Frontal cortex (tissue), 4 donors: Measurements from ENCODE around the gene SLC25A33. TPM values are rescaled to one million over a fixed set of nuclear protein-coding genes. Genes with fewer than 3 reads are reported as not detected.
"Not testable (repeated sequence)": the region's sequence is repeated elsewhere in the genome, so short reads cannot be mapped to it uniquely, and the experiment has no call there.

ENCODE experiments used
- DNase-seq, 2 donors: peaks; one replicate each; pipeline ENCODE4 v3.0.0; 2012; ENCODE audit warnings: low spot score in 2 of 2
- FAIRE-seq: peaks from 2 replicates; lab custom pipeline; 2012; peaks lifted over from hg19 to GRCh38; lab: Jason Lieb, UNC
- total RNA-seq: library from RNA; depleted of rRNA; stranded (reverse); fragments of >200 nt; gene quantifications from one replicate; pipeline ENCODE4 v1.2.3, GENCODE V29; 2014
- donor health status: control.
- donor health status: control.
- donor health status: control.

Gene SLC25A33
- total RNA-seq, 1 donor from 2014 or later: 12.2 TPM

DNA sequence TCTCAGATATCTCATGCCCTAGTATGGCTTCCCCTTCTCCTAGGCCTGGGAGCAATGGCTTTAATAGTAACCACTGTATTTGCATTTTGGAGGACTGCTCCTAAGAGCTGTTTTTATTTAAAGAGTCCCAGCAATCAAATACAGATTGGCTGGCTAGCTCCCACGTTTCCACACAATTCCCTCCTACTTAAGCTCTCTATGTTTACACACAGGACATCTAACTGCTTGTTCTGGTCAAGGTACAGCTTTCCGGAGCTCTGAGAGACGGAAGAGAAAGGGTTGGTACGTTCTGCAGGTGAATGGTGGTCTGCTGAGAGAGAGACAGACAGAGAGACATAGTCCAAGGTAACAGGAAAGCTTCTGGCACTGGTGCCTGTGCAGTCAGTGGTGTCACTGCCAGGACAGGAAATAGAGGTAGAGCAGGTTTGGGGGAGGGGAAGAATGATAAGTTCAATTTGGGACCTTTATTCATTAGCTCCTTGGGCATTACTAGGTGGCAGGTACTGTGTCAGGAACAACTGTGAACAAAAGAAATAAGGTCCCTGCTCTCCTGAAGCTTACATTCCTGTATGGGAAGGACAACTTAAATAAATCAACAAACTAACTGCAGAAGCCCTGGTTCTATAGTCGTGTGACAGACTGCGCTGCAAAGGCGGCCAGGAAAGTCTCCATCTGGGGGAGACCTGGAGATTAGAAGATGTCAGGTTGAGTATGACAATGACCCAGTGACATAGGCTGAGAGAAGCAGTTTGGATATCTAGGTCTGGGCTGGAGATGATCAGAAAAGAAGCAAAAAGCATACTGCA, 1.2 kb upstream of the SLC25A33 start:
- DNase-seq (no peak), FAIRE-seq (no peak)

DNA sequence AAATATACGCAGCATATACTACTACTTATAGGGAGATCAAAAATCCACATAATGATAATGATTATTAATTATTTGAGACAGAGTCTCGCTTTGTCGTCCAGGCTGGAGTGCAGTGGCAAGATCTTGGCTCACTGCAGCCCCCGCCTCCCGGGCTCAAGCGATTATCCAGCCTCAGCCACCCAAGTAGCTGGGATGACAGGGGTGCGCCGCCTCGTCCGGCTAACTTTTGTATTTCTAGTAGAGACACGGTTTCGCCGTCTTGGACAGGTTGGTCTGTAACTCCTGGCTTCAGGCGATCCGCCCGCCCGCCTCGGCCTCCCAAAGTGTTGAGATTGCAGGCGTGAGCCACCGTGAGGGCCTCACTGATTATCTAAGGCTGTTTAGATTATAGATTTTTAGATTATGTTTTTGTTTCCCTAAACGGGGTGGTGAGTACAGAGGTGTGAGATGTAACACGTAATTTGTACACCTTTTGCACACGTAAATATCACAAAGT, 548 bp upstream of the SLC25A33 start:
- FAIRE-seq (no peak), DNase-seq (no peak)

DNA sequence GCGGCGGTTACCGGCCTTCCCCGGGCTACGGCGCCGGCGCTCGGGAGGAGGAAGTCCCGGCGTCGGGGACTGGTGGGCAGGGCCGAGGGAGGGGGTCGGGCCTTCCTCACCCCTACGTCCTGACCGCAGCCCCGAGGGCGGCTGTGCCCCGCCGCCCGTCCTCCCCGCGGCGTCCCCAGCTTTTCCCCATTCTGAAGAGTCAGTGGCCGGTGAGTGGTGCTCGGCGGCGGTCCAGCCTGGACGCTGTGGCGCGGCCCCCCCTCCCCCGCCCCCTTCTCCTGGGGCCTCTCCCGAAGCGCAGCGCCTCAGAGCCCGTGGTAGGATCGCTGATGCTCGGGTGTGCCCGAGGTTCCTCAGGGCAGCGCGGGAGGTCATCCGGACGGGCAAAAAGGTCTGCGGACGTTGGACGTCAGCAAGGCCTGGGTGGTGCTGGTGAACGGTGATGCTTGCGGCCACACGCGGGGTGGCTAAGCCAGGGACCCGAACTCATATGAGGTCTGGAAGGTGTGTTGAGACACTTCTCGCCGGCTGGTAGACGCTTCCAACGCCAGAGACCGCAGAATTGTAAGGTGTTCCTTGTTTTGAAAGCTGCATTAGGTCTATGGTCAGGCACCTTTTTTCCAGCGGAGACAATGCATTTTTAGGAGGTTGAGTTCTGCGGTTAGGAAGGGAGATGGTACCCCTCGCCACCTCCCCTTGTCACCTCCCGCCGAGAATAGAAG, 725 bp downstream of the SLC25A33 start:
- no peak for FAIRE-seq

DNA sequence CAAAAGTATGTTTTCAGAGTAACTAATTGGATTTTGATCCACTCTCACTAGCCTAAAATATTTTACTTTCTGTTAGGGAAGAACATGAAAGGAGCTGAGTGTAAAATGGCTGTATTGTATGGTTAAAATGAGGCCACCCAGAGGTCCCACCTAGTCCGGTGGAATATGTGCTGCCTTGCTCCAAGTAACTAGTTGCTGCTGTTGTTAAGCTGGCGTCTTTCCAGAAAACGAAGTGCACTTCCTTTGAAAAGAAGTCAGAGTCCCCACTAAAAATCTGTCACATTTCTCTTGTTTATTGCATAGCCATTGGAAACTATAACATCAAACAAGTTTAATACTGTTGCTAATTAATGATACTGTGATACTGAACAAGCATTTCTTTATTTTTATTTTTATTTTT, 3.2 kb downstream of the SLC25A33 start:
- FAIRE-seq (no peak), DNase-seq (no peak)

More for the DNA sequence above, 725 bp downstream of the SLC25A33 start:
- DNase-seq: peak; percentile 63 to 70

DNA sequence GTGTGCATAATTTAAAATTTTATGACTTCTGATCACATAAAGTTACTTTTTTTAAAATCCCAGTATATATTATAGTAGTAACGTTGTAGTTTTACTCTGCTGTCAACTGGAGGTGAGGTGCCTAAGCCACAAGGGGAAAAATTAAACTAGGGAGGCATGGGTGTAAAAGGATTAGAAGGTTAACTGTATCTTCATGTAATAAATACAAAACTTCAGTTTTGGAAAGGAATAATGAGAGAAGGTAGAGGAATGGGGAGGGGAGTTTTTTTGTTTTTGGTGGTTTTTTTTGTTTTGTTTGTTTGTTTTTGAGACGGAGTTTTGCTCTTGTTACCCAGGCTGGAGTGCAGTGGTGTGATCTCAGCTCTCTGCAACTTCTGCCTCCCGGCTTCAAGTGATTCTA, 5.7 kb downstream of the SLC25A33 start:
- DNase-seq: no peak
- FAIRE-seq: no peak

DNA sequence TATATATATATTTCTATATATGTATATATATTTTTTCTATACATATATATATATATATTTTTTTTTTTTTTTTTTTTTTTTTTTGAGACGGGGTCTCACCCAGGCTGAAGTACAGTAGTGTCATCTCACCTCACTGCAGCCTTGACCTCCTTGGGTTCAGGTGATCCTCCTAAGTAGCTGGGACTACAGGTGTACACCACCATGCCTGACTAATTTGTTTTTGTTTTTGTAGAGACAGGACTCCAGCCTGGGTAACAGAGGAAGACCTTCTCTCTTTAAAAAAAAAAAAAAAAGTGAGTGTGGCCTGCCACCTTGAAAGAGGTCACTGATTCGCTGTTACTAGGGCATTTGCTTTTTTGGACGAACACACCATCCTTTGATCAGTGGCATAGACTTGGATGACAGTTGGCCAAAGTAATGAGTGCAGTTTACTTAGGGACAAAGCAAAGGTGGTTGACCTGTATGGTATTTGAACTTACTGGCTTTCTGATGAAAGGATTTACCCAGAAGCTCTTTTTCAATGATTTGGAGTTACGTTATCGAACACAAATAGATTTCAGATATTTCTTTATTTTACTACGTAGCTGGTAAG, 10.8 kb downstream of the SLC25A33 start:
- DNase-seq: no peak
- no peak for FAIRE-seq

DNA sequence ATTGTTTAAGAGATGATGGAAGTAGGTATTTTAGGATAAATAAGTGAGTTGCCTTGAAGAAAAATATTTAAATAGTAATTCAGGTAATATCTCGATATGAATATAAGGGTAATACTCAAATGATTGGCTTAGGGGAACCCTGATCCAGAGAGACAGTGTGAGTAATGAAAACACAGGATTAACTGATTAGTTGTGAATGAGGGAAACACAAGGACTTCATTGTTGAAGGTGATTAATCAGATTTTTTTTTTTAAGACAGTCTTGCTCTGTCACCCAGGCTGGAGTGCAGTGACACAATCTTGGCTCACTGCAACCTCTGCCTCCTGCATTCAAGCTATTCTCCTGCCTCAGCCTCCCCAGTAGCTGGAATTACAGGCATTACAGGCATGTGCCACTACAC, 12.7 kb downstream of the SLC25A33 start:
- DNase-seq (no peak), FAIRE-seq (no peak)

DNA sequence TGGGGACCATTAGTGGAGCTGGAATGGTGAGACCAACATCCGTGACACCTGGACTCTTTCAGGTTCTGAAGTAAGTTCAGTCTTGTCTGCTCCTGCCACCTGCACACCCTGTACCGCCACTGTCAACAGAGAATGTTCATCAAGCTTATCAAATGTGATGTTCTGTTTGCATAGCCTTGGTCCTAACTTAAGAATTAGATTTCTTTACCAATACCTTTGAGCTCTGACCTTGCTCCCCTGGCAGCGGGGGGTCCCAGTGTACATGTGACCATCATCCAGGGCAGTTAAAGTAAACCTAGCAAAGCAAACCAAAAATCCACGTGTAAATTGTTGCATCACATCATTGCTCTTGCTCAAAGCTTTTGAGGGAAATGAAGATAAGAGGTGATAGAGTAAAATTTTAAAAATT, 14.5 kb downstream of the SLC25A33 start:
- DNase-seq (no peak), FAIRE-seq (no peak)

DNA sequence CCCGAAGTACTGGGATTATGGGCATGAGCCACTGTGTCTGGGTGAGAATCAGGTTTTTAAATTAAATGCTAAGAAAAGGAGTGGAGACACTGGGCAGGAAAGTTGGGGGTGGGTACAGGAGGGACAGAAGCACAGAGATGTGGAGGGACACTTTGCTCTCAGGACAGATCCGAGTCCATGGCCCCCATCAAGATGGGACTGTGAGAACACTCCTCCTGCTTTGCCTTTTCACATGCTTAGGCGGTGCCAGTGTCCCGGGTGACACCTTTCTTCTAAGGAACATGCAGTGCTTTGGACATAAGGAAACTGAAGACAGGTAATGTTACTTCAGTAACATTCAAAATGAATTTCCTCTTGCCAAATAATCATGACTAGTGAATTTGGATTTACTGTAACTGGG, 16.7 kb downstream of the SLC25A33 start:
- FAIRE-seq: no peak
- DNase-seq: no peak

DNA sequence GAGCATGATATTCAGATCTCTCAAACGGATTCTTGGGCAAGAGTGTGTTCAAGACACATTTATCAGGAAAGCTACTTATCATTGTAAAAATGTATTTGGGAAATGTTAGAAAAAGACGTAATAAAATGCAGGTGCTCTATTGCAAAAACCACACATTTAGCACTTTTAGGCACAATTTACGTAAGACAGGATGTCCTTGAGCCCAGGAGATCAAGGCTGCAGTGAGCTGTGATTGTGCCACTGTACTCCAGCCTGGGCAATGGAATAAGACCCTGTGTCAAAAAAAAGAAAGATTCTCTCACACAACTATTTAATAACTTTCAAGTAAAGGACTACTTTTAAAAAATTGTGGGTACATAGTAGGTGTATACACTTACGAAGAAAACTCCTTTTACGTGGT, 18.4 kb downstream of the SLC25A33 start:
- FAIRE-seq (no peak), DNase-seq (no peak)

DNA sequence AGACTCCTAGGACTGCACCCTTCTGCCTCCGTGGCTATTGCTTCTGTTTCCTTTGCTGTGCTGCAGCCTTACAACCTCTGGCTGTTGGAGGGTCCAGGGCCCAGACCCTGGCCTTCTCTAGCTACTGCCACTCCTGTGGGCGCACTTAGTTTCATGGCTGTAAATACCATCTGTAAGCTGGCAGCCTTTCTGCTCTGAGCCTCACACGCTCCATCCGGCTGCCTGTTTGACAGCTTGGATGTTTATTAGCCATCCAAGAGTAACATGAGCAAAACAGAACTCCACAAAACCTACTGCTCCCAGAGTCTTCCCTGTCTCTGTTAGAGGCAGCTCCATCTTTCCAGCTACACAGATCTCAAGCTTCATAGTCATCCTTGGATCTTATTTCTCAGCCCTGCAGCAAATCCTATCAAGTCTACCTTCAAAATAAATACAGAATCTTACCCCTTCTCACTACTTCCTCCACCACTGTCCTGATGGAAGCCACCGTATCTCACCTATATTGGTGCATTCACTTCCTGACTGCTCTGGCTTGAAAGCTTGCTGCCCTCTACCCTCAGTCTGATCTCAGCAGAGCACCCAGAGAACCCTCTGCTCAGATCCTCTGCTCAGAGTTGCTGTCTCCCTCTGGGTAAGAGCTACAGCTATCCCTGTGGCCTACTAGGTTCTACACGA, 19.1 kb downstream of the SLC25A33 start:
- no peak for FAIRE-seq
- DNase-seq: no peak

DNA sequence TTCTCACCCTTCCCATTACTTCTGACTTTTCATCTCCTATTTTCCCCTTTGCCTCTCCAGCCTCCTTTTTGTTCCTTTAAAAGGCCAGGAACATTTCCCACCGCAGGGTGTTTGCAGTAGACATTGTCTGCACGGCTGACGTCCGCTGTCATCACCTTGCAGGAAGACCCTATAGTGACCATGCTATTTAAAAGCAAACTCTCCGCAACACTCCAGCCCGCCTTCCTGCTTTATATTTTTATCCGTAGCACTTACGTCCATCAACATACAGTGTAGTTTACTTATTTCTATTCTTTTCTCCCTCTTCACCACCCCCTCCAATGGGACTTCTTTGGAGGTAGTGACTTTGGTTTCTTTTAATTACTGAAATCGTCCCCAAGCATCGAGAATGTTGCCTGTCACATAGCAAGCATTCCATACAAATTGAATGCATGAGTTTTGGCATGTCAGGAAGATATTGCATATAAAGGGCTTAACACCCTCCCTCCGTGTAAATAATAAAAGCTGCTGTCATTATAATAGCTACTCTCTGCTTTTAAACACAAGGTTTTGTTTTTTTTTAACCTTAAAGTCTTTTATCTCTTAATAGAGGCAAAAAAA, 19.8 kb downstream of the SLC25A33 start:
- FAIRE-seq: no peak
- DNase-seq: no peak

DNA sequence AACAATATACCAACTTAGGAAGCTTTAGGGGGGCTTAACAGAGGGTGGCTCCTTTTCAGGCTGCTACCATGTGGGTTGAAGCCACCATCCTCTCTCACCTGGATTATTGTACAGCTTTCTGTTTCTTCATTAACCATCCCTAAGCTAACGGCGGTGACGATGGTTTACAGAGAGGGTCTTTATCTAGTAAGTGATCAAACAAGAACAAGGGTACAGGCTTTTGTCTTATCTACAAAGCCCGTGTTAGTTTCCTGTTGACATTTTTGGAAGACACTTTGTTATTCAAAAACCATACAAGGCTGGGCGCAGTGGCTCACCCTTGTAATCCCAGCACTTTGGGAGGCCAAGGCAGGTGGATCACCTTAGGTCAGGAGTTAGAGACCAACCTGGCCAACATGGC, 20.4 kb downstream of the SLC25A33 start:
- DNase-seq: no peak
- FAIRE-seq: no peak

DNA sequence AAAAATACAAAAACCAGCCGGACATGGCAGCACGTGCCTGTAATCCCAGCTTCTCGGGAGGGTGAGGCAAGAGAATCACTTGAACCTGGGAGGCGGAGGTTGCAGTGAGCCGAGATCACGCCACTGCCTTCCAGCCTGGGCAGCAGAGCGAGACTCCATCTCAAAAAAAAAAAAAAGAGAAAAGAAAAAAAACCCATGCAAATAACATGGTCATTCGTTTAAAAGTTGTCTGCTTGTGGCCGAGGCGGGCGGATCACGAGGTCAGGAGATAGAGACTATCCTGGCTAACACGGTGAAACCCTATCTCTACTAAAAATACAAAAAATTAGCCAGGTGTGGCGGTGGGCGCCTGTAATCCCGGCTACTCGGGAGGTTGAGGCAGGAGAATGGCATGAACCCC, 20.8 kb downstream of the SLC25A33 start:
- not testable (repeated sequence) for FAIRE-seq, DNase-seq

DNA sequence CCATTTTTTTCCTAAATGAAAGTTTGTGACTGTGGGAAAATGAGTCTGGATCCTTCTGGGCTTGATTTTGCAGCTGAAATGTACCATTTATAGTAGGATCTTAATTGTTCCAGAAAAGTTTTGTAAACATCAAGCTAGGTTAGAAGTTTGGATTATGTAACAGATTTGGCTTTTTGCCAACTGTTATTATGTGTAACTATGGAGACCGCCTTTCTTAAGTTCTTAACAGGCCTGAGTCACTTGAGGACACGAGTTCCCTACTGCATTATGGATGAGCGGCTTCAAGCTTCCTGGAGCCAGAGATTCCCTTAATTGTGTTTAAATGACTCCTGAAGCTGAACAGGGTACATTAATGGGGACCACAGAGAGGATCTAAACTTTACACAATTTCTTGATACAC, 22.2 kb downstream of the SLC25A33 start:
- no peak for FAIRE-seq
- peak in 1 of 2 donors; percentile 64 for DNase-seq

DNA sequence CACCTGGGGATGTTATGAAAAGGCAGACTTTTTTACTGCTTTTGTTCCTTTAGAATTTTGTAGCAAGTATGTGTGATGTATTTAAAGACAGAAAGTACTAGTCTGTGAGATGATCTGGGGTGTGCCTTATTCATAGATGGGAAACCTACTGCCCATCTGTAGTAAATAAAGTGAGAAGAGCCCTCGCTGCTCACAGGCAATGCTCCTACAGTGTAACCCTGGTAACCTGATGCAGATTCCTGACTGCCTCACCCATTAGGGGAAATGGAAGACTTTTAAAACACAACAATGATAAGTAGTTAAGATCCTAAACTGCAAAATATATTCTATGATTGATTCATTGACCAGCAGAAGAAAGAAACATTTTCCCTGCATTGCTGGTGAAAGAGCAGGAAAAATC, 30.0 kb downstream of the SLC25A33 start:
- DNase-seq (no peak), FAIRE-seq (no peak)

DNA sequence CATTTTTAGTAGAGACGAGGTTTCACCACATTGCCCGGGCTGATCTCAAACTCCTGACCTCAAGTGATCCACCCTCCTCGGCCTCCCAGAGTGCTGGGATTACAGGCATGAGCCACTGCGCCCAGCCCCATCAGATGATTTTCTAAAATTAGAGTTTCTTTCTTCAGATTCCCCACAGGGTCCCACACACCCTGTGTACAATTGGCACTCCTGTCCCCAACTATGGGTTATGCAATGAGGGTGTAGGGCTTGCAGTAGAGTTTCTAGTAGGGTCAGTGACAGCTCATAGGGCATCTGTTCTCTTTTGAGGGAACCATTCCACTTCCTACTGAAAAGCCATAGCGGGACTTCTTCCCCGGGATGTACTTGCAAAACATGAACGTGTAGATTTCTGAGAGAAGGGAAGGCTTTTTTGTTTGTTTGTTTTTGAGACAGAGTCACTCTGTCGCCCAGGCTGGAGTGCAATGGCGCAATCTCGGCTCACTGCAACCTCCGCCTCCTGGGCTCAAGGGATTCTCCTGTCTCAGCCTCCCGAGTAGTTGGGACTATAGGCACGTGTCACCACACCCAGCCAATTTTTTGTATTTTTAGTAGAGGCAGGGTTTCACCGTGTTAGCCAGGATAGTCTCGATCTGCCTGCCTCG, 31.7 kb downstream of the SLC25A33 start:
- not testable (repeated sequence) for DNase-seq, FAIRE-seq

DNA sequence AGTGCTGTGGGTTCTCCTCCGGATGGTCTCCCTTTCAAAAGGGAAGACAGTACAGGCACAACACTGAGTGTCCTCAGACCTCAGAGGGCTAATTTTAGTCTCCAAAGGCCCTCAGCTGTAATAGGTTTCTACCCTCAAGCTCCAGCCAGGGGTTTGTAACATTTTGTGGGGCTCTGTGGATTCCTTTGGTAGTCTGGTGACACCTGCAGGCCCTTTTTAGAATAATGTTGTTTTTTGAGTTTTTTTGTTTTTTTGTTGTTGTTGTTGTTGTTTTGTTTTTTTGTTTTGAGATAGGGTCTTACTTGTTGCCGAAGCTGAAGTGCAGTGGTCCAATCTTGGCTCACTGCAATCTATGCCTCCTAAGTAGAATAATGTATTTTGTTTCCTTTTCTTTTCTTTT, 34.5 kb downstream of the SLC25A33 start:
- FAIRE-seq: no peak
- DNase-seq: no peak

DNA sequence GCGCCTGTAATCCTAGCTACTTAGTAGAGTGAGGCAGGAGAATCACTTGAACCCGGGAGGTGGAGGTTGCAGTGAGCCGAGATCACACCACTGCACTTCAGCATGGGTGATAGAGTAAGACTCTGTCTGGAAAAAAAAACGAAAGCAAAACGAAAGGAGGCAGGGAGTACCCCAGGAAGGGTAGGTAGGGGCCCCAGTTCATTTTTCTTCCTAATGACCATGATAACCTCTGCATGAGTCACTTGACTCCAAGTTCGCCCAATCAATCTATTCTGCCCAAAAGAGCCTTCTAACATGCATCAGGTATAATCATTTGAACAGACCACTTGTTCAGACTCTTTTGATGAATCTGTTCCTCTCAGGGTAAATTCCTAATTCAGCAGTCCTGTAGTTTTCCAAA, 36.2 kb downstream of the SLC25A33 start:
- no peak for DNase-seq
- no peak for FAIRE-seq
